NCI-H187 (cell line): Measurements from ENCODE around the gene TNP2.
"Not testable (repeated sequence)": the region's sequence is repeated elsewhere in the genome, so short reads cannot be mapped to it uniquely, and the experiment has no call there.

Source experiments
- DNase-seq, 2 experiments: peaks; one replicate each; lab custom pipeline; 2025; lab: John Stamatoyannopoulos, UW

The TNP2 gene

GRCh38 chr16:11299865-11300559, 30.9 kb upstream of the TNP2 start:
- no peak for DNase-seq

GRCh38 chr16:11298950-11299547, 29.9 kb upstream of the TNP2 start:
- not testable (repeated sequence) for DNase-seq

GRCh38 chr16:11298143-11298900, 29.2 kb upstream of the TNP2 start:
- DNase-seq = no peak

GRCh38 chr16:11297492-11298142, 28.5 kb upstream of the TNP2 start:
- peak; percentile 22 to 73 for DNase-seq

GRCh38 chr16:11296706-11297491, 27.8 kb upstream of the TNP2 start:
- no peak for DNase-seq

- DNase-seq = no peak
Measured at GRCh38 chr16:11296351-11296705, 27.2 kb upstream of the TNP2 start.

GRCh38 chr16:11295672-11296071, 26.5 kb upstream of the TNP2 start:
- DNase-seq = no peak

- no peak for DNase-seq
Measured at GRCh38 chr16:11292076-11292748, 23.1 kb upstream of the TNP2 start.

GRCh38 chr16:11291091-11291703, 22.1 kb upstream of the TNP2 start:
- no peak for DNase-seq

- DNase-seq = no peak
Measured at GRCh38 chr16:11290102-11290893, 21.2 kb upstream of the TNP2 start.

- DNase-seq = not testable (repeated sequence)
Measured at GRCh38 chr16:11289696-11290095, 20.6 kb upstream of the TNP2 start.

- DNase-seq = no peak
Measured at GRCh38 chr16:11289202-11289601, 20.1 kb upstream of the TNP2 start.

- no peak for DNase-seq
Measured at GRCh38 chr16:11285842-11286241, 16.7 kb upstream of the TNP2 start.

GRCh38 chr16:11283820-11284248, 14.7 kb upstream of the TNP2 start:
- DNase-seq = no peak

- DNase-seq = no peak
Measured at GRCh38 chr16:11280616-11281522, 11.7 kb upstream of the TNP2 start, which contains the start of gene PRM1. Gene PRM1 (minus strand): TSS chr16:11281330. CDS start chr16:11281238, 92 bp downstream.

- DNase-seq = no peak
Measured at GRCh38 chr16:11278681-11279628, 9.8 kb upstream of the TNP2 start.

GRCh38 chr16:11277607-11278337, 8.6 kb upstream of the TNP2 start:
- no peak for DNase-seq
